Fibroblast of pulmonary artery (primary cell): ENCODE data around the gene CENPQ.

Experiments used
- DNase-seq: peaks from one replicate; pipeline ENCODE4 v3.0.0-alpha.2; 2010; ENCODE audit warnings: low read depth
- H3K4me3 ChIP-seq: replicated peaks from 2 replicates; pipeline ENCODE4 v1.5.1; 2011; ENCODE audit warnings: low read depth, mild to moderate bottlenecking, control low read depth, low read length, moderate library complexity
- CTCF ChIP-seq: IDR thresholded peaks from 2 replicates; pipeline ENCODE4 v1.5.1; 2011; ENCODE audit warnings: mild to moderate bottlenecking, control low read depth, low read length, inconsistent platforms; ENCODE audit errors: missing control alignments

CENPQ gene

GRCh38 chr6:49517919-49518318, 54.7 kb downstream of the CENPQ start:
- DNase-seq, result no peak
- no peak for TF ChIP-seq CTCF
- H3K4me3 ChIP-seq, result no peak overlapping the region

- DNase-seq, result no peak
- no peak for TF ChIP-seq CTCF
- no peak overlapping the region for H3K4me3 ChIP-seq
Measured at GRCh38 chr6:49519660-49520059, 56.5 kb downstream of the CENPQ start.

- DNase-seq, result no peak
- no peak for TF ChIP-seq CTCF
- no peak overlapping the region for H3K4me3 ChIP-seq
Measured at GRCh38 chr6:49522710-49523593, 59.8 kb downstream of the CENPQ start.

GRCh38 chr6:49523901-49524300, 60.7 kb downstream of the CENPQ start:
- TF ChIP-seq CTCF, result no peak
- DNase-seq, result no peak
- no peak overlapping the region for H3K4me3 ChIP-seq

GRCh38 chr6:49524541-49524940, 61.4 kb downstream of the CENPQ start:
- DNase-seq, result no peak
- TF ChIP-seq CTCF, result no peak
- H3K4me3 ChIP-seq, result no peak overlapping the region

GRCh38 chr6:49526598-49526997, 63.4 kb downstream of the CENPQ start:
- no peak for DNase-seq
- TF ChIP-seq CTCF, result no peak
- no peak overlapping the region for H3K4me3 ChIP-seq

- no peak for TF ChIP-seq CTCF
Measured at GRCh38 chr6:49527320-49527719, 64.2 kb downstream of the CENPQ start.

More at GRCh38 chr6:49527320-49527719, 64.2 kb downstream of the CENPQ start:
- no peak for DNase-seq
- H3K4me3 ChIP-seq, result no peak overlapping the region
